ENCODE measurements around the gene IDI2. TPM values are rescaled to one million over a fixed set of nuclear protein-coding genes. Genes with fewer than 3 reads are reported as not detected.

The IDI2 gene
- total and polyA plus RNA-seq, 4 donors: 0.10 TPM; not detected in 3

GRCh38 chr10:1061930-1062774, 36.5 kb upstream of the IDI2 start:
- 88 to 89% methylated on average over 7 of the region's 7 CpGs for WGBS, 2 donors
- ATAC-seq (ENCODE audit: low FRiP score) (no peak), DNase-seq (no peak)
- Histone ChIP-seq H3K27ac (ENCODE audit: low read depth in 1 of 2, low read length in 2 of 2) (no peak overlapping the region), H3K36me3 (ENCODE audit: control insufficient read depth in 1 of 2, insufficient read depth in 2 of 2, low read length in 1 of 2) (peaks cover 0 to 2% of the 10 kb centered on the region in 2 donors), H3K4me3 (ENCODE audit: low read length in 2 of 2) (no peak overlapping the region), H3K4me1 (ENCODE audit: control insufficient read depth in 1 of 2, insufficient read depth in 2 of 2, low read length in 2 of 2) (no peaks in the 10 kb centered on the region), H3K9me3 (ENCODE audit: control insufficient read depth, low read length) (no peaks in the 10 kb centered on the region), H3K27me3 (ENCODE audit: control insufficient read depth in 1 of 2, insufficient read depth in 2 of 2, low read length in 1 of 2) (no peaks in the 10 kb centered on the region)
- intact Hi-C loops (cut with DNase I): no loop called here

GRCh38 chr10:1059902-1060301, 34.2 kb upstream of the IDI2 start:
- intact Hi-C loops (cut with DNase I): loop anchor here in 1 of 2 donors (5.0 kb wide), 1 partner anchor 73 kb away; the partner anchor contains the start of gene GTPBP4

GRCh38 chr10:1058017-1058416, 32.4 kb upstream of the IDI2 start:
- no peak for DNase-seq
- H3K4me1 ChIP-seq (ENCODE audit: control insufficient read depth in 1 of 2, insufficient read depth in 2 of 2, low read length in 2 of 2): peaks cover 0 to 2% of the 10 kb centered on the region in 2 donors
- 79 to 80% methylated on average over 7 of the region's 7 CpGs for WGBS, 2 donors
- H3K9me3 ChIP-seq (ENCODE audit: control insufficient read depth, low read length): no peaks in the 10 kb centered on the region
- no peak overlapping the region for H3K4me3 ChIP-seq (ENCODE audit: low read length in 2 of 2)
- H3K27ac ChIP-seq (ENCODE audit: low read depth in 1 of 2, low read length in 2 of 2): no peak overlapping the region
- intact Hi-C loops (cut with DNase I): loop anchor here in 1 of 2 donors (5.0 kb wide), 1 partner anchor 71 kb away; the partner anchor contains the start of gene GTPBP4
- no peaks in the 10 kb centered on the region for H3K36me3 ChIP-seq (ENCODE audit: control insufficient read depth in 1 of 2, insufficient read depth in 2 of 2, low read length in 1 of 2)
- no peak for ATAC-seq (ENCODE audit: low FRiP score)
- H3K27me3 ChIP-seq (ENCODE audit: control insufficient read depth in 1 of 2, insufficient read depth in 2 of 2, low read length in 1 of 2): no peaks in the 10 kb centered on the region

More at GRCh38 chr10:1059902-1060301, 34.2 kb upstream of the IDI2 start:
- H3K4me3 ChIP-seq (ENCODE audit: low read length in 2 of 2): no peak overlapping the region
- H3K4me1 ChIP-seq (ENCODE audit: control insufficient read depth in 1 of 2, insufficient read depth in 2 of 2, low read length in 2 of 2): peaks cover 0 to under 1% of the 10 kb centered on the region in 2 donors
- ATAC-seq (ENCODE audit: low FRiP score): no peak
- no peaks in the 10 kb centered on the region for H3K9me3 ChIP-seq (ENCODE audit: control insufficient read depth, low read length)
- H3K27ac ChIP-seq (ENCODE audit: low read depth in 1 of 2, low read length in 2 of 2): no peak overlapping the region
- no peak for DNase-seq
- whole genome bisulfite sequencing, 2 donors: 93 to 94% methylated on average over 8 of the region's 8 CpGs
- H3K36me3 ChIP-seq (ENCODE audit: control insufficient read depth in 1 of 2, insufficient read depth in 2 of 2, low read length in 1 of 2): peaks cover 0 to 2% of the 10 kb centered on the region in 2 donors
- H3K27me3 ChIP-seq (ENCODE audit: control insufficient read depth in 1 of 2, insufficient read depth in 2 of 2, low read length in 1 of 2): no peaks in the 10 kb centered on the region

- Histone ChIP-seq H3K4me3 (ENCODE audit: low read length in 2 of 2) (peak overlapping the region; percentile 19 to 77), H3K9me3 (ENCODE audit: control insufficient read depth, low read length) (no peaks in the 10 kb centered on the region), H3K4me1 (ENCODE audit: control insufficient read depth in 1 of 2, insufficient read depth in 2 of 2, low read length in 2 of 2) (peaks cover 0 to 2% of the 10 kb centered on the region in 2 donors), H3K27ac (ENCODE audit: low read depth in 1 of 2, low read length in 2 of 2) (no peak overlapping the region), H3K36me3 (ENCODE audit: control insufficient read depth in 1 of 2, insufficient read depth in 2 of 2, low read length in 1 of 2) (no peaks in the 10 kb centered on the region), H3K27me3 (ENCODE audit: control insufficient read depth in 1 of 2, insufficient read depth in 2 of 2, low read length in 1 of 2) (no peaks in the 10 kb centered on the region)
- intact Hi-C loops (cut with DNase I): loop anchor here in 1 of 2 donors (5.0 kb wide), 1 partner anchor 70 kb away; the partner anchor contains the start of gene GTPBP4
- WGBS, 2 donors: 1 to 2% methylated on average over 25 to 26 of the region's 26 CpGs
- ATAC-seq (ENCODE audit: low FRiP score): peak; percentile 27
- no peak for DNase-seq
Observed at GRCh38 chr10:1057106-1057657, 31.5 kb upstream of the IDI2 start.

- Histone ChIP-seq H3K36me3 (ENCODE audit: control insufficient read depth in 1 of 2, insufficient read depth in 2 of 2, low read length in 1 of 2) (no peaks in the 10 kb centered on the region), H3K4me1 (ENCODE audit: control insufficient read depth in 1 of 2, insufficient read depth in 2 of 2, low read length in 2 of 2) (peaks cover 0 to 2% of the 10 kb centered on the region in 2 donors), H3K9me3 (ENCODE audit: control insufficient read depth, low read length) (no peaks in the 10 kb centered on the region), H3K27ac (ENCODE audit: low read depth in 1 of 2, low read length in 2 of 2) (peak within 1 kb of the TSS; percentile 93 to 95), H3K4me3 (ENCODE audit: low read length in 2 of 2) (peak within 1 kb of the TSS; percentile 19 to 77), H3K27me3 (ENCODE audit: control insufficient read depth in 1 of 2, insufficient read depth in 2 of 2, low read length in 1 of 2) (no peaks in the 10 kb centered on the region)
- intact Hi-C loops (cut with DNase I): loop anchor here in 1 of 2 donors (5.0 kb wide), 1 partner anchor 69 kb away; the partner anchor contains the start of gene GTPBP4
- WGBS, 2 donors: 0 to 1% methylated on average over 62 to 87 of the region's 87 CpGs
- DNase-seq (peak; percentile 93 to 96), ATAC-seq (ENCODE audit: low FRiP score) (peak; percentile 95)
Observed at GRCh38 chr10:1056326-1057105, 30.9 kb upstream of the IDI2 start, which contains the start of gene WDR37. TSS of gene WDR37 (plus strand) at chr10:1056385. CDS start at chr10:1072156, 15,771 bp downstream.

GRCh38 chr10:1054684-1055083, 29.0 kb upstream of the IDI2 start:
- Histone ChIP-seq H3K36me3 (ENCODE audit: control insufficient read depth in 1 of 2, insufficient read depth in 2 of 2, low read length in 1 of 2) (no peaks in the 10 kb centered on the region), H3K27me3 (ENCODE audit: control insufficient read depth in 1 of 2, insufficient read depth in 2 of 2, low read length in 1 of 2) (no peaks in the 10 kb centered on the region), H3K4me3 (ENCODE audit: low read length in 2 of 2) (no peak overlapping the region), H3K4me1 (ENCODE audit: control insufficient read depth in 1 of 2, insufficient read depth in 2 of 2, low read length in 2 of 2) (peaks cover 0 to 2% of the 10 kb centered on the region in 2 donors), H3K27ac (ENCODE audit: low read depth in 1 of 2, low read length in 2 of 2) (peak overlapping the region in 1 of 2 donors; percentile 20), H3K9me3 (ENCODE audit: control insufficient read depth, low read length) (no peaks in the 10 kb centered on the region)
- DNase-seq (no peak), ATAC-seq (ENCODE audit: low FRiP score) (no peak)
- intact Hi-C loops (cut with DNase I): loop anchor here in 1 of 2 donors (5.0 kb wide), 1 partner anchor 67 kb away; the partner anchor contains the start of gene GTPBP4
- WGBS, 2 donors: 45 to 46% methylated on average over 6 of the region's 6 CpGs

- intact Hi-C loops (cut with DNase I): no loop called here
- DNase-seq (no peak), ATAC-seq (ENCODE audit: low FRiP score) (no peak)
- WGBS, 2 donors: 74 to 81% methylated on average over 4 of the region's 4 CpGs
- no peaks in the 10 kb centered on the region for H3K9me3 ChIP-seq (ENCODE audit: control insufficient read depth, low read length)
- H3K36me3 ChIP-seq (ENCODE audit: control insufficient read depth in 1 of 2, insufficient read depth in 2 of 2, low read length in 1 of 2): no peaks in the 10 kb centered on the region
- no peak overlapping the region for H3K4me3 ChIP-seq (ENCODE audit: low read length in 2 of 2)
- H3K4me1 ChIP-seq (ENCODE audit: control insufficient read depth in 1 of 2, insufficient read depth in 2 of 2, low read length in 2 of 2): peaks cover 0 to 2% of the 10 kb centered on the region in 2 donors
- no peaks in the 10 kb centered on the region for H3K27me3 ChIP-seq (ENCODE audit: control insufficient read depth in 1 of 2, insufficient read depth in 2 of 2, low read length in 1 of 2)
- no peak overlapping the region for H3K27ac ChIP-seq (ENCODE audit: low read depth in 1 of 2, low read length in 2 of 2)
Observed at GRCh38 chr10:1050554-1050953, 24.9 kb upstream of the IDI2 start.

GRCh38 chr10:1050145-1050544, 24.5 kb upstream of the IDI2 start:
- Histone ChIP-seq H3K27me3 (ENCODE audit: control insufficient read depth in 1 of 2, insufficient read depth in 2 of 2, low read length in 1 of 2) (no peaks in the 10 kb centered on the region), H3K9me3 (ENCODE audit: control insufficient read depth, low read length) (no peaks in the 10 kb centered on the region), H3K36me3 (ENCODE audit: control insufficient read depth in 1 of 2, insufficient read depth in 2 of 2, low read length in 1 of 2) (no peaks in the 10 kb centered on the region), H3K4me3 (ENCODE audit: low read length in 2 of 2) (peak overlapping the region in 1 of 2 donors; percentile 47), H3K4me1 (ENCODE audit: control insufficient read depth in 1 of 2, insufficient read depth in 2 of 2, low read length in 2 of 2) (peaks cover 0 to 2% of the 10 kb centered on the region in 2 donors), H3K27ac (ENCODE audit: low read depth in 1 of 2, low read length in 2 of 2) (peak overlapping the region in 1 of 2 donors; percentile 76)
- WGBS, 2 donors: 31 to 34% methylated on average over 5 of the region's 5 CpGs
- intact Hi-C loops (cut with DNase I): no loop called here
- no peak for ATAC-seq (ENCODE audit: low FRiP score)
- no peak for DNase-seq
